AG04450 (cell line): ENCODE data around the gene BORCS6. TPM values are rescaled to one million over a fixed set of nuclear protein-coding genes. Genes with fewer than 3 reads are reported as not detected.
A peak's percentile ranks its signal among the peaks of the same experiment; 100 is the strongest.

Experiments used
- CTCF ChIA-PET: fragments of 300-600, 350-600 bp; formaldehyde crosslinking; extraction: SDS; loops from one replicate; lab custom pipeline; 2022; ENCODE audit warnings: antibody characterized with exemption, inconsistent platforms; lab: Charles Lee
- POLR2A ChIA-PET: fragments of 350-600 bp; formaldehyde crosslinking; extraction: SDS; loops from one replicate; lab custom pipeline; 2021; ENCODE audit warnings: antibody characterized with exemption, inconsistent platforms; lab: Yijun Ruan, JAX
- DNase-seq: peaks from one replicate; pipeline ENCODE4 v3.0.0-alpha.2; 2011; ENCODE audit warnings: low read depth, low spot score
- H3K27ac ChIP-seq: one replicate; pipeline ENCODE4 v1.5.1; 2012; ENCODE audit warnings: low read depth, low read length, control low read depth
- H3K27me3 ChIP-seq: one replicate; pipeline ENCODE4 v1.6.0; 2012; ENCODE audit warnings: low read length; ENCODE audit not compliant: control insufficient read depth, insufficient read depth
- H3K4me3 ChIP-seq: 2 replicates; pipeline ENCODE4 v1.5.1; 2011; ENCODE audit warnings: mild to moderate bottlenecking, low read depth, low read length, control low read depth
- H3K9me3 ChIP-seq: 2 replicates; pipeline ENCODE4 v1.5.1; 2012; ENCODE audit warnings: low read length; ENCODE audit not compliant: control insufficient read depth, insufficient read depth
- CTCF ChIP-seq: IDR thresholded peaks from 2 replicates; pipeline ENCODE4 v1.5.1; 2011; ENCODE audit warnings: low read depth, low read length, control low read depth, inconsistent platforms
- polyA plus RNA-seq: library from polyadenylated mRNA; depleted of rRNA; stranded (reverse); fragments of >200 nt; gene quantifications from 2 replicates; pipeline ENCODE4 v1.2.3, GENCODE V29; 2011

Gene BORCS6
- polyA plus RNA-seq, 1 experiment: 2.3 TPM

- H3K27ac ChIP-seq: peak overlapping the region; percentile 47
- CTCF ChIA-PET: no interaction called here
- no peaks in the 10 kb centered on the region for H3K27me3 ChIP-seq
- H3K4me3 ChIP-seq: no peak overlapping the region
- no peak for DNase-seq
- no peak for TF ChIP-seq CTCF
- H3K9me3 ChIP-seq: no peaks in the 10 kb centered on the region; the same call in 1 of the 2 replicates
- POLR2A ChIA-PET: interaction anchor here (1.0 to 1.3 kb wide), 2 partner anchors 9 to 14 kb away, joined by 4 to 9 read pairs; no protein-coding TSS in a partner anchor
Observed at GRCh38 chr17:8164815-8165131, 25.2 kb downstream of the BORCS6 start.

DNA sequence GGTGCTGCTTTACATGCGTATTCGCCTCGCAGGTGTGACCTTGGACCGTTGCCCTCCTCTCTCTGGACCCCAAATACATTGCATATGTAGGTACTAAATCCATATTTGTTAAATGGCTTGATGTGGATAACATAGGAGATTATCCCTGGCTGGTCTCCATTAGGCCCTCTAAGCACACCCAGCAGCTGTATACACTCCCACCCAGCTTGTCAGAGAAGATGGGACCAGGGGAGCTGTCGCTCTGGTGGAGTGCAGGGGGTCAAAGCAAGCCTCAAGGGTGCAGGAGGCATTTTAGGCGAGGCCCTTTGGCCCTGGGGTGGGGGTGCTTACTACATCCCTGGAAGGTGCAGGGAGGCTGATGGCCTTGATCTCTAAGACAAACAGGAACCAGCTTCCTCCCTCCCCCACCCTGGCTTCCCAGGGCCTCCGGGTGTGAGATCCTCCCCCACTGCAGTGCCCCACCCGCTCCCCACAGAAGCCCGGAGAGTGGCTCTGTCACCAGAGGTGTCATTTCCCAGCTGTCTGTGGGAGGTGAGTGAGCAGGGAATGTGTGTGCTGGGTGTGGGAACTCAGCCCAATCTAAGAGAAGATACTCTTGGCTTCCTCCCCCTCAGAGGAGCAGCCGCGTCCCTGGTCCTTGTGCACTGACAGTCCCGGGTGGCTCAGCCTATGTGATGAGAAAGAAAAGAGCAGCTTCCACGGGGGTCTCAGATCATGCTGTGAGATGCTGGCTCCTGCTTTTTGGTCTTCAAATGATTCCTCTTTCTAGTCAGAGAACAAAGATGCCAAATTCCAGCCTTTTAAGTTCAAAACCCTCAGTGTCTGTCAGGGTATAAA is 25.8 kb downstream of the BORCS6 start:
- TF ChIP-seq CTCF: no peak
- Histone ChIP-seq H3K27me3 (no peaks in the 10 kb centered on the region), H3K27ac (peak overlapping the region; percentile 47), H3K9me3 (no peaks in the 10 kb centered on the region; the same call in 1 of the 2 replicates), H3K4me3 (no peak overlapping the region)
- ChIA-PET POLR2A (interaction anchor here (1.0 to 1.3 kb wide), 2 partner anchors 9 to 13 kb away, joined by 4 to 9 read pairs; no protein-coding TSS in a partner anchor), CTCF (no interaction called here)
- no peak for DNase-seq

DNA sequence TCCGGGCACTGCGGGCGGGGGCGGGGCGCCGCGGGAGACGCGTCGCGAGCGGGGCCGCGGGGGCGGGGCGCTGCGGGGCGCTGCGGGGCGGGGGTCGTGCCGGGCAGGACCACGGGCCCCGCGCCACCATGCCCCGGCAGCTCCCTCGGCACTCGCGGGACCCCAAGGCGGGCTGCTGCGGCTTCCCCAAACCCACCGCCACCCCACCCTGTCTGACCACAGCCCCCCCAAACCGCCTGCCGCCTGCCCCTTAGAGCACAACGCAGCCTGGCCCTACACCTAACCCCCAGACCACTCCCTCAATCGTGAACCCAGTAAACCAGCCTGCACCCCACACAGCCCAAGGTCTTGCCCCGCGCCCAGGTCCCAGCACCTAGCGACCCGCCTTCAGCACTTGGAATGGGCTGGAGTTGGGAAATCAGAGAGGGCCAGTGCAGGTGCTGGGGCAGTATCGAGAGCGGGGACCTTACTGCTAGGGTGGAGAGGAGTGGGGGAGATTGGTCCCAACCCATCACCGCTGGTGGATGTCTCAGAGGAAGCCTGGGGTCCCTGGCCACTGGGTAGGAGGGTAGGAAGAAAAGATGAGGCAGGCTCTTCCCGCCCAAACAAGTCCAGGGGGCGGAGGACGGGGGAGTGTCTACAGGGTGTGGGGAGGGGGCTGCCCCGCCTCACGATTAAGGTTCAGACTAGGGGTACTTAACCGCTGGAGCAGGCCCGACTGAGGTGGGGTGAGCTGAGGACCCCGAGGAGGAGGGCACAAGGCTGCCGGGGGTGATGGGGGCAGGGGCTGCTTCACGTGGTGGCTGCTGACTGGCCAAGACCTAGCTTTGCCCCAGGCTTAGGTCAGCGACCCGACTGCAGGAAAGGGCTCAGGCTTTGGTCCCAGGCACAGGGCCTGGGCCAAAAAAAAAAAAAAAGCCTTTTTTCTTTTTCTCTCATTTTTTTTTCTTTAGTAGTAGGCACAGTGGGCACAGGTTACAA is 26.7 kb downstream of the BORCS6 start:
- DNase-seq: no peak

GRCh38 chr17:8162233-8162996 is 27.6 kb downstream of the BORCS6 start, which contains the start of gene VAMP2:
Gene VAMP2, minus strand, starts transcription at chr17:8162948. Its CDS starts 69 bp downstream, at chr17:8162879.
- CTCF ChIA-PET: interaction anchor here (0.6 kb wide), 1 partner anchor 28 kb away, joined by 3 read pairs; the partner anchor contains the start of gene BORCS6
- no peaks in the 10 kb centered on the region for H3K27me3 ChIP-seq
- peak within 1 kb of the TSS; percentile 90 for H3K4me3 ChIP-seq
- POLR2A ChIA-PET: interaction anchor here (0.6 kb wide), 1 partner anchor 811 kb away, joined by 3 read pairs; no protein-coding TSS in a partner anchor
- DNase-seq: no peak
- peak within 1 kb of the TSS; percentile 47 for H3K27ac ChIP-seq
- no peak for TF ChIP-seq CTCF
- no peaks in the 10 kb centered on the region; the same call in 1 of the 2 replicates for H3K9me3 ChIP-seq

More for the DNA sequence above, 26.7 kb downstream of the BORCS6 start:
- no peak for TF ChIP-seq CTCF
- ChIA-PET POLR2A (interaction anchor here (0.6 to 1.3 kb wide), 2 partner anchors 10 to 812 kb away, joined by 3 to 9 read pairs; no protein-coding TSS in a partner anchor), CTCF (interaction anchor here (0.6 kb wide), 1 partner anchor 530 kb away, joined by 6 read pairs; no protein-coding TSS in a partner anchor)
- no peaks in the 10 kb centered on the region for H3K27me3 ChIP-seq
- no peaks in the 10 kb centered on the region; the same call in 1 of the 2 replicates for H3K9me3 ChIP-seq
- H3K27ac ChIP-seq: peak overlapping the region; percentile 47
- H3K4me3 ChIP-seq: peak overlapping the region; percentile 90
